HEK293 (cell line): ENCODE results near the gene ATP5ME.

Source experiments
- CTCF ChIA-PET: fragments of 350-600 bp; formaldehyde crosslinking; extraction: SDS; loops from one replicate; lab custom pipeline; 2021; ENCODE audit warnings: antibody characterized with exemption; lab: Yijun Ruan, JAX
- POLR2A ChIA-PET: fragments of 300-600 bp; formaldehyde crosslinking; extraction: SDS; loops from one replicate; lab custom pipeline; 2020; ENCODE audit warnings: antibody characterized with exemption, inconsistent platforms; lab: Yijun Ruan, JAX
- H3K27ac ChIP-seq: fragments of 200-500 bp; sonication (Bioruptor generic); 2 replicates; pipeline ENCODE4 v1.5.1; 2014; ENCODE audit warnings: low read depth, low read length, control low read depth, inconsistent platforms; ENCODE audit errors: extremely low read depth
- H3K36me3 ChIP-seq, 2 experiments: fragments of 200-500 bp in 1 of 2; sonication (Bioruptor generic) in 1 of 2; 1 replicate in 1 of 2; 2 replicates in 1 of 2; pipeline ENCODE4 v1.5.1; 2014 to 2017; ENCODE audit warnings: inconsistent platforms in 2 of 2, low read length in 2 of 2; ENCODE audit not compliant: control insufficient read depth in 2 of 2, insufficient read depth in 1 of 2
- H3K4me1 ChIP-seq: fragments of 200-500 bp; sonication (Bioruptor generic); 2 replicates; pipeline ENCODE4 v1.5.1; 2014; ENCODE audit warnings: mild to moderate bottlenecking, low read length, inconsistent platforms; ENCODE audit not compliant: control insufficient read depth, insufficient read depth
- H3K4me3 ChIP-seq: 2 replicates; pipeline ENCODE4 v1.5.1; 2011; ENCODE audit warnings: low read depth, mild to moderate bottlenecking, control low read depth, low read length, moderate library complexity
- H3K9me3 ChIP-seq: fragments of 200-500 bp; sonication (Bioruptor generic); 2 replicates; pipeline ENCODE4 v1.5.1; 2014; ENCODE audit warnings: low read depth, low read length, inconsistent platforms; ENCODE audit not compliant: control insufficient read depth, insufficient read depth
- FEZF1 ChIP-seq: fragments of 450-650 bp; formaldehyde crosslinking; IDR thresholded peaks from 2 replicates; pipeline ENCODE4 v1.5.1; 2016; ENCODE audit warnings: missing biosample characterization, missing genetic modification characterization
- PRDM1 ChIP-seq: fragments of 450-650 bp; formaldehyde crosslinking; IDR thresholded peaks from 2 replicates; pipeline ENCODE4; 2016; ENCODE audit warnings: missing biosample characterization, missing genetic modification characterization
- RBAK ChIP-seq: fragments of 450-650 bp; formaldehyde crosslinking; IDR thresholded peaks from 2 replicates; pipeline ENCODE4 v1.5.1; 2016; ENCODE audit warnings: missing biosample characterization, missing genetic modification characterization
- REPIN1 ChIP-seq: fragments of 450-650 bp; formaldehyde crosslinking; IDR thresholded peaks from 2 replicates; pipeline ENCODE4 v1.5.1; 2017; ENCODE audit warnings: missing biosample characterization, missing genetic modification characterization, low read depth
- SP7 ChIP-seq: fragments of 450-650 bp; formaldehyde crosslinking; IDR thresholded peaks from 2 replicates; pipeline ENCODE4 v1.5.1; 2016; ENCODE audit warnings: missing biosample characterization, missing genetic modification characterization
- YY2 ChIP-seq: fragments of 450-650 bp; formaldehyde crosslinking; IDR thresholded peaks from 2 replicates; pipeline ENCODE4 v1.5.1; 2016; ENCODE audit warnings: missing biosample characterization, missing genetic modification characterization
- ZBTB10 ChIP-seq: fragments of 450-650 bp; formaldehyde crosslinking; IDR thresholded peaks from 2 replicates; pipeline ENCODE4 v1.5.1; 2016; ENCODE audit warnings: missing biosample characterization, missing genetic modification characterization
- ZBTB26 ChIP-seq: fragments of 450-650 bp; formaldehyde crosslinking; optimal IDR thresholded peaks from 2 replicates; pipeline ENCODE3; 2016; ENCODE audit warnings: missing biosample characterization, mild to moderate bottlenecking, missing genetic modification characterization
- ZFP37 ChIP-seq: fragments of 450-650 bp; formaldehyde crosslinking; IDR thresholded peaks from 2 replicates; pipeline ENCODE4 v1.5.1; 2016; ENCODE audit warnings: missing biosample characterization, missing genetic modification characterization
- ZNF133 ChIP-seq: fragments of 450-650 bp; formaldehyde crosslinking; IDR thresholded peaks from 2 replicates; pipeline ENCODE4 v1.5.1; 2016; ENCODE audit warnings: missing biosample characterization, missing genetic modification characterization
- ZNF354C ChIP-seq: fragments of 450-650 bp; formaldehyde crosslinking; IDR thresholded peaks from 2 replicates; pipeline ENCODE4 v1.5.1; 2016; ENCODE audit warnings: missing biosample characterization, missing genetic modification characterization, low read depth, borderline replicate concordance
- ZNF707 ChIP-seq: fragments of 450-650 bp; formaldehyde crosslinking; IDR thresholded peaks from 2 replicates; pipeline ENCODE4 v1.5.1; 2016; ENCODE audit warnings: missing biosample characterization, missing genetic modification characterization
- TF ChIP-seq, protein P1 (sequence below): fragments of 450-650 bp; formaldehyde crosslinking; IDR thresholded peaks from 2 replicates; pipeline ENCODE4 v1.5.1; 2017; ENCODE audit warnings: missing biosample characterization, missing genetic modification characterization
- TF ChIP-seq, protein P2 (sequence below): fragments of 450-650 bp; formaldehyde crosslinking; IDR thresholded peaks from 2 replicates; pipeline ENCODE4 v1.5.1; 2016; ENCODE audit warnings: missing biosample characterization, missing genetic modification characterization

Gene ATP5ME

DNA sequence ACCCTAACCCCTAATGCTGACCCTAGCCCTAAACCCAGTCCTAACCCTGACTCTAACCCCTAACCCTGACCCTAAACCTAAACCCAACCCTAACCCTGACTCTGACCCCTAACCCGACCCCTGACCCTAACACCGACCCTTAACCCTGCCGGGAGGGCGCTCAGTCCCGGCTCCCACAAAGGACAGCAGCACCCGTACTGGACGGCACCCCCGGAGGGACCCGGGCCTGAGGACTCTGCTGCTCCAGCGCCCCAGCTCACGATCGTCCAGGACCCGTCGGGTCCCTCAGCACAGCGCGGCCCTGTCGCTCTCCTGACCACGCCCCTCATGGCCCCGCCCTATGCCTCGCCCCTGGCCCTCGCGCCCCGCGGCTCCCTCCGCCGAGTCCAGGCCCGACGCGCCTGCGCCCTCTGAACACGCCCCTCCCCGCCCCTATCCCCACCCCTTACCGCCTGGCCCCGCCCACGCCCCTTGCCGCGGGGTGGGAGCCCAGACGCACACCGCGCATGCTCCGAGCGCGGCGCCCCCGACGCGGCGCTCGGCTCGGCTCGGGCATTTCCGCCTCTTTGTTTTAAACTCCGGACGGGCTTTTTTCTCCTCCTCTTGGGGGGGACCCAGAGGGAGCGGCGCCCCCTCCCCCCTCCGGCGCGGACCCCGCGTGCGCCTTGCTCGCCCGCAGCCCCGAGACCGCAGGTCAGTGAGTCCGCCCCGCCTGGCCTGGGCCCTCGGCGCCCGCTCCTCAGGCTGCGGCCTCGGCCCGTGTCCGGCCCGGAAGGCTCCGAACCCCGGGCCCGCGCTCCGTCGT is 31.4 kb upstream of the ATP5ME start, which contains the start of gene PCGF3 (continued):
- peak; percentile 56 for TF ChIP-seq ZBTB26 (tag by site-specific recombination)
- TF ChIP-seq ZFP37, result no peak
- TF ChIP-seq FEZF1, result no peak
- TF ChIP-seq SP7 (tag by site-specific recombination), result no peak
- TF ChIP-seq RBAK (tag by site-specific recombination), result no peak

DNA sequence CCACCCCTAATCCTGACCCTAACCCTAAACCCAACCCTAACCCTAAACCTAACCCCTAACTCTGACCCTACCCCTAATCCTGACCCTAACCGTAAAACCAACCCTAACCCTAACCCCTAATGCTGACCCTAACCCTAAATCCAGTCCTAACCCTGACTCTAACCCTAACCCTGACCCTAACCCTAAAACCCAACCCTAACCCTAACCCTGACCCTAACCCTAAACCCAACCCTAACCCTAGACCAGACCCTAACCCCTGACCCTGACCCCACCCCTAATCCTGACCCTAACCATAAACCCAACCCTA is 30.8 kb upstream of the ATP5ME start:
- POLR2A ChIA-PET, result interaction anchor here (0.6 kb wide), 1 partner anchor 30 kb away, joined by 4 read pairs; the partner anchor contains the start of genes ATP5ME and MYL5
- no peak for TF ChIP-seq PRDM1
- no peak for TF ChIP-seq ZNF707
- no peak for TF ChIP-seq ZNF354C (tag by site-specific recombination)
- TF ChIP-seq YY2 (tag by site-specific recombination), result no peak
- no peak for TF ChIP-seq REPIN1 (tag by site-specific recombination)
- TF ChIP-seq ZBTB10 (tag by site-specific recombination), result 0 out of 2 replicates have a peak, but pooled peaks have one; percentile 50
- TF ChIP-seq, protein P1, sequence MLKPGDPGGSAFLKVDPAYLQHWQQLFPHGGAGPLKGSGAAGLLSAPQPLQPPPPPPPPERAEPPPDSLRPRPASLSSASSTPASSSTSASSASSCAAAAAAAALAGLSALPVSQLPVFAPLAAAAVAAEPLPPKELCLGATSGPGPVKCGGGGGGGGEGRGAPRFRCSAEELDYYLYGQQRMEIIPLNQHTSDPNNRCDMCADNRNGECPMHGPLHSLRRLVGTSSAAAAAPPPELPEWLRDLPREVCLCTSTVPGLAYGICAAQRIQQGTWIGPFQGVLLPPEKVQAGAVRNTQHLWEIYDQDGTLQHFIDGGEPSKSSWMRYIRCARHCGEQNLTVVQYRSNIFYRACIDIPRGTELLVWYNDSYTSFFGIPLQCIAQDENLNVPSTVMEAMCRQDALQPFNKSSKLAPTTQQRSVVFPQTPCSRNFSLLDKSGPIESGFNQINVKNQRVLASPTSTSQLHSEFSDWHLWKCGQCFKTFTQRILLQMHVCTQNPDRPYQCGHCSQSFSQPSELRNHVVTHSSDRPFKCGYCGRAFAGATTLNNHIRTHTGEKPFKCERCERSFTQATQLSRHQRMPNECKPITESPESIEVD, result no peak
- TF ChIP-seq, protein P2, sequence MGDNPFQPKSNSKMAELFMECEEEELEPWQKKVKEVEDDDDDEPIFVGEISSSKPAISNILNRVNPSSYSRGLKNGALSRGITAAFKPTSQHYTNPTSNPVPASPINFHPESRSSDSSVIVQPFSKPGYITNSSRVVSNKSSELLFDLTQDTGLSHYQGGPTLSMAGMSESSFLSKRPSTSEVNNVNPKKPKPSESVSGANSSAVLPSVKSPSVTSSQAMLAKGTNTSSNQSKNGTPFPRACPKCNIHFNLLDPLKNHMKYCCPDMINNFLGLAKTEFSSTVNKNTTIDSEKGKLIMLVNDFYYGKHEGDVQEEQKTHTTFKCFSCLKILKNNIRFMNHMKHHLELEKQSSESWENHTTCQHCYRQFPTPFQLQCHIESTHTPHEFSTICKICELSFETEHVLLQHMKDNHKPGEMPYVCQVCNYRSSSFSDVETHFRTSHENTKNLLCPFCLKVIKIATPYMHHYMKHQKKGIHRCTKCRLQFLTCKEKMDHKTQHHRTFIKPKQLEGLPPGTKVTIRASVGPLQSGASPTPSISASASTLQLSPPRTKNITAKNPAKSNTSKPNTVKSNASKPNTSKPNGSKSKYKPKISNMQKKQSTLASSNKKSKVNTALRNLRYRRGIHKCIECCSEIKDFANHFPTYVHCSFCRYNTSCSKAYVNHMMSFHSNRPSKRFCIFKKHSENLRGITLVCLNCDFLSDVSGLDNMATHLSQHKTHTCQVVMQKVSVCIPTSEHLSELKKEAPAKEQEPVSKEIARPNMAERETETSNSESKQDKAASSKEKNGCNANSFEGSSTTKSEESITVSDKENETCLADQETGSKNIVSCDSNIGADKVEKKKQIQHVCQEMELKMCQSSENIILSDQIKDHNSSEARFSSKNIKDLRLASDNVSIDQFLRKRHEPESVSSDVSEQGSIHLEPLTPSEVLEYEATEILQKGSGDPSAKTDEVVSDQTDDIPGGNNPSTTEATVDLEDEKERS (tag by site-specific recombination), result 0 out of 2 replicates have a peak, but pooled peaks have one; percentile 18
- no peak for TF ChIP-seq ZNF133 (tag by site-specific recombination)
- CTCF ChIA-PET, result no interaction called here
- no peaks in the 10 kb centered on the region for H3K4me1 ChIP-seq
- peaks cover 0 to 18% of the 10 kb centered on the region in 2 experiments; a peak in 1 of 3 replicates for H3K36me3 ChIP-seq
- no peaks in the 10 kb centered on the region for H3K9me3 ChIP-seq
- H3K4me3 ChIP-seq, result no peak overlapping the region
- no peak overlapping the region for H3K27ac ChIP-seq
